Stimulated activated CD8-positive, alpha-beta memory T cell treated with anti-CD3 and anti-CD28 coated beads, Interleukin-4, amount 100 ng/mL, for 48 hours (primary cell): ENCODE data around the gene NKX6-1.

Experiments
- DNase-seq: peaks from one replicate; pipeline ENCODE4 v3.0.0-alpha.2; 2020

The NKX6-1 gene

GRCh38 chr4:84472154-84472553, 26.9 kb downstream of the NKX6-1 start:
- no peak for DNase-seq

GRCh38 chr4:84470204-84470785, 28.8 kb downstream of the NKX6-1 start:
- DNase-seq = no peak

DNA sequence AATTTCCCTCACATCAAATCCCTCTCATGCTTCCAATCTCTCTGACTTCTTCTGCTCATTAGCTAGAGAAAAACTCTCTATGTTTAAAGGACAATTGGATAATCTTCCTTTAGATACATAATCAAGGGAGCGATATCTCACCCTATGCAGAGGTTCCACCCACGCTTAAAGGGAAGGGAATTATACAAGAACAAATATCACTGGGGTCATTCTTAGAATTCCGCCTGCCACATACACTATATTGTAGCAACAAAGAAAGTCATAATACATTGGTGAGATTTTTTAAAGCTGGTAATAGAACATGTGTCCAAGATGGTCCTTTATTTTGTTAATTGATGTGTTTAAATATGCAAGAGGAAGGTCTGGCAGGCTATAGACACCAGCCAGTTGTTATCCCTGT, 31.5 kb downstream of the NKX6-1 start:
- DNase-seq = no peak

GRCh38 chr4:84459783-84460182, 39.3 kb downstream of the NKX6-1 start:
- DNase-seq = no peak

DNA sequence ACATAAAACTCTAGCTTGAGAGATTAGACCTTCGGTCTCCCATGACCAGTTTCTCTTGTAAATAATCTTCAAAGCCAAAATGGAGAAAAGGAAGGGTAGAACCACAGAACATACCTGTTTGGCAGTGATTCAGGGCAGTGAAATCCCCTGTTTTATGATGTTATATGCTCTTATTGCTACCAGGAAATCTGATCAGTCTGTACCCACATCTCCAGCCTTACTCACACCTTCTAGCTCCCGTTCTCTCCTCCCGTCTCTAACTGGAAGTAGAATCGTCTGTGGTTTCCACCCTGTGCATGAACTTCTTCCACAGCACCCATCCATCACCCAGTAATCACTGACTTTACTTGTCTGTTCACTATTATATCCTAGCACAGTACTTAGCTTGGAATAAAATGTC, 42.9 kb downstream of the NKX6-1 start:
- no peak for DNase-seq

- DNase-seq = no peak
Observed at GRCh38 chr4:84455697-84456096, 43.4 kb downstream of the NKX6-1 start.

- DNase-seq = no peak
Observed at GRCh38 chr4:84451546-84451945, 47.5 kb downstream of the NKX6-1 start.

GRCh38 chr4:84443523-84443922, 55.6 kb downstream of the NKX6-1 start:
- no peak for DNase-seq

- DNase-seq = no peak
Observed at GRCh38 chr4:84442778-84443177, 56.3 kb downstream of the NKX6-1 start.
